Measurements from ENCODE around the gene SBF2.

The SBF2 gene

GRCh38 chr11:9927670-9928069 lies 366.3 kb downstream of the SBF2 start:
- TF ChIP-seq CTCF (conservative IDR thresholded peaks at IDR 0.05) (no peak), ZFX (IDR thresholded peaks at IDR 0.05) (no peak)

GRCh38 chr11:9923280-9923679 lies 370.7 kb downstream of the SBF2 start:
- H3K27ac ChIP-seq = no peak overlapping the region
- TF ChIP-seq CTCF (conservative IDR thresholded peaks at IDR 0.05) (no peak), ZFX (IDR thresholded peaks at IDR 0.05) (no peak)

More at GRCh38 chr11:9927670-9928069, 366.3 kb downstream of the SBF2 start:
- H3K27ac ChIP-seq = no peak overlapping the region

- H3K27ac ChIP-seq = no peak overlapping the region
- TF ChIP-seq CTCF (conservative IDR thresholded peaks at IDR 0.05) = no peak
- no peak for TF ChIP-seq ZFX (IDR thresholded peaks at IDR 0.05)
Observed at GRCh38 chr11:9922806-9923205, 371.2 kb downstream of the SBF2 start.

- TF ChIP-seq CTCF (conservative IDR thresholded peaks at IDR 0.05) = no peak
- TF ChIP-seq ZFX (IDR thresholded peaks at IDR 0.05) = no peak
Observed at GRCh38 chr11:9916480-9916879, 377.5 kb downstream of the SBF2 start.

GRCh38 chr11:9914064-9914463 lies 380.0 kb downstream of the SBF2 start:
- no peak for TF ChIP-seq CTCF (conservative IDR thresholded peaks at IDR 0.05)
- no peak for TF ChIP-seq ZFX (IDR thresholded peaks at IDR 0.05)
- H3K27ac ChIP-seq = no peak overlapping the region

More at GRCh38 chr11:9916480-9916879, 377.5 kb downstream of the SBF2 start:
- no peak overlapping the region for H3K27ac ChIP-seq

GRCh38 chr11:9905960-9906791 lies 387.8 kb downstream of the SBF2 start:
- TF ChIP-seq CTCF (conservative IDR thresholded peaks at IDR 0.05) (no peak), ZFX (IDR thresholded peaks at IDR 0.05) (no peak)
- H3K27ac ChIP-seq = no peak overlapping the region

GRCh38 chr11:9905501-9905951 lies 388.5 kb downstream of the SBF2 start:
- TF ChIP-seq CTCF (conservative IDR thresholded peaks at IDR 0.05) (no peak), ZFX (IDR thresholded peaks at IDR 0.05) (no peak)

More at GRCh38 chr11:9905501-9905951, 388.5 kb downstream of the SBF2 start:
- no peak overlapping the region for H3K27ac ChIP-seq

Data from C4-2B (cell line).